B cell (primary cell): Measurements from ENCODE around the gene CYP2D6. TPM values are rescaled to one million over a fixed set of nuclear protein-coding genes. Genes with fewer than 3 reads are reported as not detected.
A peak's percentile ranks its signal among the peaks of the same experiment; 100 is the strongest.

ENCODE experiments used
- ATAC-seq: fragments of 200-7000 bp; cut with Tn5 transposase; one replicate; pipeline ENCODE4 v1.10.0; 2021; ENCODE audit warnings: low read depth, mild to moderate bottlenecking, moderate number of reproducible peaks, moderate library complexity
- CTCF ChIA-PET: fragments of 350-600 bp; sonication (Branson Sonifier 250); formaldehyde crosslinking; loops from one replicate; lab custom pipeline; 2021; ENCODE audit warnings: antibody characterized with exemption, inconsistent platforms; lab: Charles Lee
- POLR2A ChIA-PET: fragments of 350-600 bp; sonication (Branson Sonifier 250); formaldehyde crosslinking; loops from one replicate; lab custom pipeline; 2021; ENCODE audit warnings: antibody characterized with exemption; lab: Charles Lee
- DNase-seq: peaks from one replicate; pipeline ENCODE4 v3.0.0; 2013
- H2AFZ ChIP-seq: 2 replicates; pipeline ENCODE4 v1.6.1; 2012; ENCODE audit warnings: mild to moderate bottlenecking, low read depth, low read length; ENCODE audit not compliant: insufficient read depth, poor library complexity, severe bottlenecking
- H3K27ac ChIP-seq, 2 donors: 1 replicate in 1 of 2; 2 replicates in 1 of 2; pipeline ENCODE4 v1.5.1; 2012 to 2013; ENCODE audit warnings: low read length in 2 of 2, mild to moderate bottlenecking in 2 of 2, moderate library complexity in 1 of 2
- H3K27me3 ChIP-seq, 4 experiments: fragments of 200-600 bp in 1 of 4; sonication (generic) in 1 of 4; replicated peaks in 1 of 4; 1 replicate in 2 of 4; 2 replicates in 2 of 4; pipeline versions ENCODE4 v1.6.1 to v1.7.0; 2013 to 2016; ENCODE audit warnings: low read length in 3 of 4, mild to moderate bottlenecking in 2 of 4, mixed read lengths in 1 of 4, moderate library complexity in 1 of 4; ENCODE audit not compliant: insufficient read depth in 4 of 4, control insufficient read depth in 3 of 4; ENCODE audit errors: control extremely low read depth in 1 of 4
- H3K36me3 ChIP-seq, 2 experiments: replicated peaks in 1 of 2; 1 replicate in 1 of 2; 2 replicates in 1 of 2; pipeline versions ENCODE4 v1.6.1 to v1.7.1; 2013; ENCODE audit warnings: low read length in 1 of 2; ENCODE audit not compliant: insufficient read depth in 2 of 2, control insufficient read depth in 1 of 2; ENCODE audit errors: control extremely low read depth in 1 of 2, extremely low read depth in 1 of 2
- H3K4me1 ChIP-seq, 2 donors: fragments of 200-600 bp in 1 of 2; sonication (generic) in 1 of 2; 1 replicate in 1 of 2; 2 replicates in 1 of 2; pipeline versions ENCODE4 v1.5.1 to v1.6.1; 2013 to 2017; ENCODE audit warnings: low read length in 2 of 2; ENCODE audit not compliant: control insufficient read depth in 2 of 2, insufficient read depth in 2 of 2
- H3K4me2 ChIP-seq: replicated peaks from 2 replicates; pipeline ENCODE3; 2012; ENCODE audit warnings: mild to moderate bottlenecking, low read depth, low read length; ENCODE audit not compliant: poor library complexity, severe bottlenecking
- H3K4me3 ChIP-seq, 5 experiments: fragments of 200-600 bp in 1 of 5; sonication (generic) in 1 of 5; 1 replicate in 3 of 5; 2 replicates in 2 of 5; pipeline versions ENCODE4 v1.5.1 to v1.7.0; 2011 to 2016; ENCODE audit warnings: low read length in 4 of 5, mild to moderate bottlenecking in 4 of 5, low read depth in 2 of 5, control low read depth in 1 of 5, moderate library complexity in 1 of 5; ENCODE audit not compliant: insufficient read depth in 1 of 5; ENCODE audit errors: control extremely low read depth in 1 of 5, extremely low read depth in 1 of 5
- H3K79me2 ChIP-seq: fragments of 200-600 bp; sonication (generic); one replicate; pipeline ENCODE4 v1.6.0; 2016; ENCODE audit warnings: low read length; ENCODE audit not compliant: control insufficient read depth, insufficient read depth
- H3K9ac ChIP-seq: fragments of 200-600 bp; sonication (generic); 2 replicates; pipeline ENCODE4 v1.6.1; 2017; ENCODE audit warnings: mild to moderate bottlenecking, low read length, moderate library complexity
- H3K9me3 ChIP-seq, 3 donors: one replicate each; pipeline versions ENCODE4 v1.6.1 to v1.7.1; 2013; ENCODE audit warnings: low read length in 2 of 3; ENCODE audit not compliant: control insufficient read depth in 2 of 3, insufficient read depth in 1 of 3; ENCODE audit errors: control extremely low read depth in 1 of 3
- H4K20me1 ChIP-seq: 2 replicates; pipeline ENCODE4 v1.6.0; 2012; ENCODE audit warnings: mild to moderate bottlenecking, low read length; ENCODE audit not compliant: insufficient read depth, control insufficient read depth, poor library complexity, severe bottlenecking
- H3K27ac Mint-ChIP-seq: one replicate; pipeline ENCODE4 v1.8.0; 2021; ENCODE audit warnings: mixed read lengths
- H3K27me3 Mint-ChIP-seq: one replicate; pipeline ENCODE4 v1.8.0; 2021; ENCODE audit warnings: mixed read lengths
- H3K4me1 Mint-ChIP-seq: one replicate; pipeline ENCODE4 v1.8.0; 2021; ENCODE audit warnings: mixed read lengths
- H3K4me3 Mint-ChIP-seq: one replicate; pipeline ENCODE4 v1.8.0; 2021; ENCODE audit warnings: mixed read lengths
- H3K9me3 Mint-ChIP-seq: one replicate; pipeline ENCODE4 v1.8.0; 2022; ENCODE audit warnings: mixed read lengths; ENCODE audit not compliant: insufficient read depth
- EZH2 ChIP-seq: IDR thresholded peaks from 2 replicates; pipeline ENCODE4 v1.6.1; 2012; ENCODE audit warnings: borderline replicate concordance, low read depth, mild to moderate bottlenecking, moderate library complexity, low read length; ENCODE audit not compliant: insufficient read depth, poor library complexity, severe bottlenecking
- WGBS: methylation state at CpG from one replicate; pipeline ENCODE4 v1.1.5; 2013; ENCODE audit warnings: missing lambda C conversion rate; ENCODE audit not compliant: insufficient coverage; 5-methylcytosine and 5-hydroxymethylcytosine counted together
- intact Hi-C: fragments of 100-400 bp; cut with micrococcal nuclease; formaldehyde crosslinking; loops from one replicate; pipeline ENCODE4 v1.10.0; 2022
- polyA plus RNA-seq: library from polyadenylated mRNA; depleted of rRNA; stranded (reverse); fragments of >200 nt; gene quantifications from 2 replicates; pipeline ENCODE4 v1.2.3, GENCODE V29; 2012
- total RNA-seq, 2 donors: library from RNA; stranded (reverse); fragments of 120-200 nt in 1 of 2; gene quantifications; 1 replicate in 1 of 2; 2 replicates in 1 of 2; pipeline versions ENCODE4 v1.2.3 to v1.2.4, GENCODE V29; 2013 to 2022
- TF ChIP-seq, protein P1 (sequence below): fragments of 200-600 bp; IDR thresholded peaks from one replicate; pipeline ENCODE4 v1.8.0; 2022; ENCODE audit warnings: antibody characterized with exemption, mild to moderate bottlenecking

Gene CYP2D6
- total and polyA plus RNA-seq, 2 donors (not counting 1 experiment from before 2014, with no cell fraction given): 3.1 to 3.9 TPM

GRCh38 chr22:42083119-42083518 is 47.5 kb downstream of the CYP2D6 start:
- Mint-ChIP-seq H3K4me3 (no peak overlapping the region), H3K27ac (no peak overlapping the region)

GRCh38 chr22:42080287-42080686 is 50.3 kb downstream of the CYP2D6 start:
- Mint-ChIP-seq H3K27me3 (no peaks in the 10 kb centered on the region), H3K27ac (peak overlapping the region; percentile 97), H3K4me3 (peak overlapping the region; percentile 96), H3K9me3 (no peaks in the 10 kb centered on the region), H3K4me1 (peaks cover 37% of the 10 kb centered on the region)
- 0% methylated on average over 7 of the region's 14 CpGs for WGBS
- Histone ChIP-seq H3K4me1 (peaks cover 18 to 25% of the 10 kb centered on the region in 2 donors), H3K36me3 (peaks cover 0 to 34% of the 10 kb centered on the region in 2 experiments), H2AFZ (peak overlapping the region; percentile 90), H3K27me3 (no peaks in the 10 kb centered on the region), H3K9ac (peak overlapping the region; percentile 97), H3K4me2 (peak overlapping the region; percentile 88), H3K27ac (peak overlapping the region; percentile 99), H3K9me3 (no peaks in the 10 kb centered on the region), H3K4me3 (peak overlapping the region; percentile 66 to 92 (median 86)), H3K79me2 (peaks cover 58% of the 10 kb centered on the region), H4K20me1 (peaks cover 7% of the 10 kb centered on the region)
- no peak for ATAC-seq
- intact Hi-C loops: no loop called here
- DNase-seq: no peak
- CTCF ChIA-PET: interaction anchor here (0.9 to 4.0 kb wide), 5 partner anchors 10 to 364 kb away, joined by 3 to 41 read pairs (median 4); partner anchors contain the start of gene NDUFA6
- TF ChIP-seq EZH2: no peak
- POLR2A ChIA-PET: interaction anchor here (0.7 to 4.0 kb wide), 7 partner anchors 10 to 575 kb away, joined by 3 to 45 read pairs (median 4); partner anchors contain the start of genes CCDC134, NAGA, NDUFA6 and WBP2NL

More at GRCh38 chr22:42083119-42083518, 47.5 kb downstream of the CYP2D6 start:
- CTCF ChIA-PET: no interaction called here
- TF ChIP-seq, protein P1, sequence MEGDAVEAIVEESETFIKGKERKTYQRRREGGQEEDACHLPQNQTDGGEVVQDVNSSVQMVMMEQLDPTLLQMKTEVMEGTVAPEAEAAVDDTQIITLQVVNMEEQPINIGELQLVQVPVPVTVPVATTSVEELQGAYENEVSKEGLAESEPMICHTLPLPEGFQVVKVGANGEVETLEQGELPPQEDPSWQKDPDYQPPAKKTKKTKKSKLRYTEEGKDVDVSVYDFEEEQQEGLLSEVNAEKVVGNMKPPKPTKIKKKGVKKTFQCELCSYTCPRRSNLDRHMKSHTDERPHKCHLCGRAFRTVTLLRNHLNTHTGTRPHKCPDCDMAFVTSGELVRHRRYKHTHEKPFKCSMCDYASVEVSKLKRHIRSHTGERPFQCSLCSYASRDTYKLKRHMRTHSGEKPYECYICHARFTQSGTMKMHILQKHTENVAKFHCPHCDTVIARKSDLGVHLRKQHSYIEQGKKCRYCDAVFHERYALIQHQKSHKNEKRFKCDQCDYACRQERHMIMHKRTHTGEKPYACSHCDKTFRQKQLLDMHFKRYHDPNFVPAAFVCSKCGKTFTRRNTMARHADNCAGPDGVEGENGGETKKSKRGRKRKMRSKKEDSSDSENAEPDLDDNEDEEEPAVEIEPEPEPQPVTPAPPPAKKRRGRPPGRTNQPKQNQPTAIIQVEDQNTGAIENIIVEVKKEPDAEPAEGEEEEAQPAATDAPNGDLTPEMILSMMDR: no peak
- no peak for TF ChIP-seq EZH2
- Histone ChIP-seq H3K9ac (no peak overlapping the region), H3K4me3 (no peak overlapping the region), H3K36me3 (peaks cover 0 to 52% of the 10 kb centered on the region in 2 experiments), H3K79me2 (peaks cover 76% of the 10 kb centered on the region), H4K20me1 (peaks cover 15% of the 10 kb centered on the region), H3K4me2 (no peak overlapping the region), H3K27ac (no peak overlapping the region), H3K4me1 (peaks cover 18 to 25% of the 10 kb centered on the region in 2 donors), H3K27me3 (no peaks in the 10 kb centered on the region), H3K9me3 (no peaks in the 10 kb centered on the region), H2AFZ (no peak overlapping the region)
- no peak for DNase-seq
- no peak for ATAC-seq
- H3K27me3 Mint-ChIP-seq: no peaks in the 10 kb centered on the region
- POLR2A ChIA-PET: no interaction called here
- no peaks in the 10 kb centered on the region for H3K9me3 Mint-ChIP-seq
- H3K4me1 Mint-ChIP-seq: peaks cover 49% of the 10 kb centered on the region
- WGBS: 100% methylated on average over 1 of the region's 4 CpGs
- intact Hi-C loops: no loop called here
